GM23248 (cell line): Measurements from ENCODE around the gene CDHR1. TPM values are rescaled to one million over a fixed set of nuclear protein-coding genes. Genes with fewer than 3 reads are reported as not detected.

Experiments used
- DNase-seq: peaks from one replicate; pipeline ENCODE4 v3.0.0-alpha.2; 2015
- H2AFZ ChIP-seq: fragments of 200-600 bp; sonication (generic); 2 replicates; pipeline ENCODE4 v1.6.1; 2016; ENCODE audit warnings: antibody characterized with exemption
- H3F3A ChIP-seq: fragments of 200-600 bp; sonication (generic); 2 replicates; pipeline ENCODE4 v1.6.1; 2016; ENCODE audit warnings: mild to moderate bottlenecking, antibody characterized with exemption, mixed run types; ENCODE audit not compliant: insufficient read depth
- H3K27ac ChIP-seq: fragments of 200-600 bp; sonication (generic); 2 replicates; pipeline ENCODE4 v1.5.1; 2016; ENCODE audit warnings: mild to moderate bottlenecking
- H3K27me3 ChIP-seq: fragments of 200-600 bp; sonication (generic); replicated peaks from 2 replicates; pipeline ENCODE4 v1.6.1; 2016; ENCODE audit warnings: mild to moderate bottlenecking; ENCODE audit not compliant: insufficient read depth
- H3K36me3 ChIP-seq: fragments of 200-600 bp; sonication (generic); 2 replicates; pipeline ENCODE4 v1.6.1; 2016; ENCODE audit warnings: low read depth, mild to moderate bottlenecking
- H3K4me1 ChIP-seq: fragments of 200-600 bp; sonication (generic); 2 replicates; pipeline ENCODE4 v1.6.1; 2016; ENCODE audit warnings: mild to moderate bottlenecking; ENCODE audit not compliant: insufficient read depth
- H3K4me2 ChIP-seq: fragments of 200-600 bp; sonication (generic); one replicate; pipeline ENCODE4 v1.6.1; 2016; ENCODE audit warnings: mild to moderate bottlenecking; ENCODE audit not compliant: unreplicated experiment
- H3K4me3 ChIP-seq: fragments of 200-600 bp; sonication (generic); 2 replicates; pipeline ENCODE4 v1.5.1; 2016; ENCODE audit warnings: mild to moderate bottlenecking
- H3K79me2 ChIP-seq: fragments of 200-600 bp; sonication (generic); 2 replicates; pipeline ENCODE4 v1.6.1; 2016; ENCODE audit warnings: mild to moderate bottlenecking; ENCODE audit not compliant: insufficient read depth
- H3K9ac ChIP-seq: fragments of 200-600 bp; sonication (generic); 2 replicates; pipeline ENCODE4 v1.6.1; 2016; ENCODE audit warnings: mild to moderate bottlenecking
- H3K9me2 ChIP-seq: fragments of 200-600 bp; sonication (generic); 2 replicates; pipeline ENCODE4 v1.6.1; 2016; ENCODE audit warnings: mixed run types, mild to moderate bottlenecking, moderate library complexity; ENCODE audit not compliant: insufficient read depth
- H3K9me3 ChIP-seq: fragments of 200-600 bp; sonication (generic); one replicate; pipeline ENCODE4 v1.6.1; 2017; ENCODE audit warnings: low read depth
- H4K20me1 ChIP-seq: fragments of 200-600 bp; sonication (generic); 2 replicates; pipeline ENCODE4 v1.6.0; 2016; ENCODE audit not compliant: insufficient read depth
- EZH2 ChIP-seq: fragments of 200-600 bp; sonication (generic); IDR thresholded peaks from 2 replicates; pipeline ENCODE4 v1.6.1; 2018; ENCODE audit warnings: antibody characterized with exemption, mild to moderate bottlenecking; ENCODE audit not compliant: insufficient read depth, poor library complexity, severe bottlenecking
- EZH2phosphoT487 ChIP-seq: fragments of 200-600 bp; sonication (generic); IDR thresholded peaks from 2 replicates; pipeline ENCODE4 v1.6.1; 2018; ENCODE audit warnings: antibody characterized with exemption, moderate library complexity, mild to moderate bottlenecking, low read depth; ENCODE audit not compliant: insufficient read depth
- WGBS, 2 experiments: methylation state at CpG; one replicate each; pipeline ENCODE4 v1.1.6; 2015 to 2017; ENCODE audit warnings: low lambda C conversion rate in 2 of 2, low coverage in 1 of 2; ENCODE audit errors: missing lambda C conversion rate in 2 of 2; 5-methylcytosine and 5-hydroxymethylcytosine counted together
- in situ Hi-C: fragments of 300-500 bp; cut with MboI; formaldehyde crosslinking; loops from 2 replicates; pipeline ENCODE4 v1.15.0; 2020
- polyA plus RNA-seq: library from polyadenylated mRNA; unstranded; fragments of >200 nt; fragmentation: Nextera tagmentation; extraction: Ambion mirVana; gene quantifications from 2 replicates; pipeline ENCODE4 v1.2.1, GENCODE V29; 2016
- total RNA-seq: library from RNA; depleted of rRNA; stranded (reverse); fragments of >200 nt; shearing (Covaris generic); gene quantifications from 2 replicates; pipeline ENCODE4 v1.2.3, GENCODE V29; 2014

Gene CDHR1
- total and polyA plus RNA-seq, 2 experiments from 2014 or later = not detected

DNA sequence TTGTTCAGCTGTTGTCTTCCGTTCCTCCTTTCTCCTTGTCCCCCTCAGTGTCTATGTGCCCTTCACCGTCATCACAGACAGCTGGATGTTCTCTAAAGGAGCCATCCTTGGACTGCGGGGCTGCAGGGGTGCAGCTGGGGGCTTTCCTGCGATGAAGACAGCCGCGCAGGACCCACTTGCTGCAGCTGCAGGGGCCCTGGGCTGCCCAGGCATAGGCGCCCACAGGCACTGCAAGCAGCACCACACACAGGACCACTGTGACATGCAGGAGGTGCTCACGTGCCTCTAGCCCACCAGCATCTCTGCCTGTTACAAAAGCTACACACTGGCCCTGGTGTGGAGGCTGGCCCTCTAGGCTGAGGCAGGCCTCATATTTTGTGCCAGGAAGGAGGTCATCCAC is 27.6 kb downstream of the CDHR1 start:
- H3K9ac ChIP-seq = no peak overlapping the region
- no peak overlapping the region for H3K4me2 ChIP-seq
- H3K4me1 ChIP-seq = no peaks in the 10 kb centered on the region
- H4K20me1 ChIP-seq = no peaks in the 10 kb centered on the region
- no peak overlapping the region for H2AFZ ChIP-seq
- H3K4me3 ChIP-seq = no peak overlapping the region
- no peaks in the 10 kb centered on the region for H3K9me2 ChIP-seq
- H3K27ac ChIP-seq = no peak overlapping the region
- H3K27me3 ChIP-seq = no peaks in the 10 kb centered on the region
- H3K79me2 ChIP-seq = no peaks in the 10 kb centered on the region
- TF ChIP-seq EZH2phosphoT487 (no peak), EZH2 (no peak)
- no peaks in the 10 kb centered on the region for H3F3A ChIP-seq
- H3K36me3 ChIP-seq = no peaks in the 10 kb centered on the region
- WGBS, 2 experiments = 33 to 48% methylated on average over 7 to 8 of the region's 8 CpGs
- H3K9me3 ChIP-seq = no peaks in the 10 kb centered on the region
- DNase-seq = no peak
- in situ Hi-C loops = no loop called here

- H2AFZ ChIP-seq = no peak overlapping the region
- no peak overlapping the region for H3K27ac ChIP-seq
- DNase-seq = no peak
- no peak overlapping the region for H3K4me2 ChIP-seq
- no peaks in the 10 kb centered on the region for H3K79me2 ChIP-seq
- no peak overlapping the region for H3K4me3 ChIP-seq
- 20 to 21% methylated on average over 6 of the region's 6 CpGs for WGBS, 2 experiments
- H3K27me3 ChIP-seq = no peaks in the 10 kb centered on the region
- H3K9ac ChIP-seq = no peak overlapping the region
- TF ChIP-seq EZH2 (no peak), EZH2phosphoT487 (no peak)
- no peaks in the 10 kb centered on the region for H3F3A ChIP-seq
- no peaks in the 10 kb centered on the region for H3K9me3 ChIP-seq
- H3K9me2 ChIP-seq = no peaks in the 10 kb centered on the region
- no peaks in the 10 kb centered on the region for H3K36me3 ChIP-seq
- in situ Hi-C loops = no loop called here
- no peaks in the 10 kb centered on the region for H3K4me1 ChIP-seq
- no peaks in the 10 kb centered on the region for H4K20me1 ChIP-seq
Observed at GRCh38 chr10:84224411-84225028, 30.2 kb downstream of the CDHR1 start.

GRCh38 chr10:84225427-84226173 is 31.3 kb downstream of the CDHR1 start, which contains the start of gene LRIT2:
LRIT2 (minus strand) TSS chr10:84225544; CDS start chr10:84225520, 24 bp downstream.
- no peak within 1 kb of the TSS for H3K9ac ChIP-seq
- TF ChIP-seq EZH2 = no peak
- no peak for TF ChIP-seq EZH2phosphoT487
- 25% methylated on average over 6 of the region's 6 CpGs for WGBS, 2 experiments
- no peaks in the 10 kb centered on the region for H3K27me3 ChIP-seq
- in situ Hi-C loops = no loop called here
- no peak within 1 kb of the TSS for H3K4me2 ChIP-seq
- no peaks in the 10 kb centered on the region for H3K79me2 ChIP-seq
- H2AFZ ChIP-seq = no peak within 1 kb of the TSS
- H3K36me3 ChIP-seq = no peaks in the 10 kb centered on the region
- no peaks in the 10 kb centered on the region for H3F3A ChIP-seq
- no peaks in the 10 kb centered on the region for H3K4me1 ChIP-seq
- no peak for DNase-seq
- no peaks in the 10 kb centered on the region for H3K9me3 ChIP-seq
- no peaks in the 10 kb centered on the region for H3K9me2 ChIP-seq
- H4K20me1 ChIP-seq = no peaks in the 10 kb centered on the region
- no peak within 1 kb of the TSS for H3K4me3 ChIP-seq
- H3K27ac ChIP-seq = no peak within 1 kb of the TSS

- H3K36me3 ChIP-seq = no peaks in the 10 kb centered on the region
- H2AFZ ChIP-seq = no peak overlapping the region
- no peak overlapping the region for H3K27ac ChIP-seq
- no peaks in the 10 kb centered on the region for H3K27me3 ChIP-seq
- no peak overlapping the region for H3K9ac ChIP-seq
- no peak for DNase-seq
- no peaks in the 10 kb centered on the region for H3K9me2 ChIP-seq
- H3K9me3 ChIP-seq = no peaks in the 10 kb centered on the region
- TF ChIP-seq EZH2 (no peak), EZH2phosphoT487 (no peak)
- no peaks in the 10 kb centered on the region for H3K79me2 ChIP-seq
- H4K20me1 ChIP-seq = no peaks in the 10 kb centered on the region
- H3K4me2 ChIP-seq = no peak overlapping the region
- H3F3A ChIP-seq = no peaks in the 10 kb centered on the region
- no peak overlapping the region for H3K4me3 ChIP-seq
- in situ Hi-C loops = no loop called here
- 18 to 24% methylated on average over 3 of the region's 3 CpGs for WGBS, 2 experiments
- H3K4me1 ChIP-seq = no peaks in the 10 kb centered on the region
Observed at GRCh38 chr10:84226616-84227015, 32.3 kb downstream of the CDHR1 start.
